ENCODE results near the gene ATP5F1B. TPM values are rescaled to one million over a fixed set of nuclear protein-coding genes. Genes with fewer than 3 reads are reported as not detected.
"Not testable (repeated sequence)": the region's sequence is repeated elsewhere in the genome, so short reads cannot be mapped to it uniquely, and the experiment has no call there.

ATP5F1B gene
- total and polyA plus RNA-seq, 3 donors from 2014 or later, result 342 to 666 (median 387) TPM

GRCh38 chr12:56657416-56658379 lies 11.9 kb upstream of the ATP5F1B start:
- no peak for DNase-seq
- no peaks in the 10 kb centered on the region for H3K27me3 ChIP-seq
- no peak overlapping the region for H3K27ac ChIP-seq
- 93 to 94% methylated on average over 7 of the region's 7 CpGs for WGBS, 2 donors
- no peaks in the 10 kb centered on the region for H3K9me3 ChIP-seq
- TF ChIP-seq CTCF (IDR thresholded peaks at IDR 0.05) (no peak), POLR2A (IDR thresholded peaks at IDR 0.05) (no peak)
- no peaks in the 10 kb centered on the region for H3K4me1 ChIP-seq
- intact Hi-C loops (cut with DNase I; ENCODE audit: low total_unique reads), result no loop called here
- no peaks in the 10 kb centered on the region for H3K36me3 ChIP-seq (ENCODE audit: low read depth, missing control alignments)
- H3K4me3 ChIP-seq, result no peak overlapping the region

- H3K27me3 ChIP-seq; H3K4me1 ChIP-seq; H3K36me3 ChIP-seq (ENCODE audit: low read depth, missing control alignments); intact Hi-C loops (cut with DNase I; ENCODE audit: low total_unique reads); H3K27ac ChIP-seq; H3K9me3 ChIP-seq; H3K4me3 ChIP-seq; DNase-seq: not testable (repeated sequence)
- WGBS, 2 donors, result 85 to 92% methylated on average over 5 of the region's 5 CpGs
These were observed 8.0 kb upstream of the ATP5F1B start for GRCh38 chr12:56653781-56654180.

GRCh38 chr12:56648023-56648422 lies 2.2 kb upstream of the ATP5F1B start:
- 92% methylated on average over 9 of the region's 9 CpGs for WGBS, 2 donors
- H3K36me3 ChIP-seq (ENCODE audit: low read depth, missing control alignments); intact Hi-C loops (cut with DNase I; ENCODE audit: low total_unique reads); H3K9me3 ChIP-seq; H3K4me3 ChIP-seq; DNase-seq; H3K27me3 ChIP-seq; H3K27ac ChIP-seq: not testable (repeated sequence)
- peaks cover 14% of the 10 kb centered on the region for H3K4me1 ChIP-seq

- intact Hi-C loops (cut with DNase I; ENCODE audit: low total_unique reads), result no loop called here
- Histone ChIP-seq H3K27me3 (no peaks in the 10 kb centered on the region), H3K4me1 (peaks cover 14% of the 10 kb centered on the region), H3K36me3 (ENCODE audit: low read depth, missing control alignments) (no peaks in the 10 kb centered on the region), H3K4me3 (peak overlapping the region; percentile 84 to 98), H3K27ac (peak overlapping the region; percentile 89 to 95), H3K9me3 (no peaks in the 10 kb centered on the region)
- peak; percentile 34 for DNase-seq
- 0% methylated on average over 29 of the region's 29 CpGs for WGBS, 2 donors
- TF ChIP-seq POLR2A (IDR thresholded peaks at IDR 0.05) (no peak), CTCF (IDR thresholded peaks at IDR 0.05) (no peak)
These were observed 525 bp downstream of the ATP5F1B start for GRCh38 chr12:56645201-56645716.

GRCh38 chr12:56644654-56645053 lies 1.1 kb downstream of the ATP5F1B start:
- no peaks in the 10 kb centered on the region for H3K27me3 ChIP-seq
- TF ChIP-seq CTCF (IDR thresholded peaks at IDR 0.05) (no peak), POLR2A (IDR thresholded peaks at IDR 0.05) (no peak)
- H3K4me1 ChIP-seq, result peaks cover 14% of the 10 kb centered on the region
- peak overlapping the region; percentile 89 to 95 for H3K27ac ChIP-seq
- intact Hi-C loops (cut with DNase I; ENCODE audit: low total_unique reads), result no loop called here
- H3K4me3 ChIP-seq, result peak overlapping the region; percentile 84 to 98
- WGBS, 2 donors, result 26 to 36% methylated on average over 4 of the region's 4 CpGs
- H3K36me3 ChIP-seq (ENCODE audit: low read depth, missing control alignments), result no peaks in the 10 kb centered on the region
- no peak for DNase-seq
- no peaks in the 10 kb centered on the region for H3K9me3 ChIP-seq

Data from testis (tissue), 3 donors.